H7 (cell line): ENCODE data around the gene PI4K2A. TPM values are rescaled to one million over a fixed set of nuclear protein-coding genes. Genes with fewer than 3 reads are reported as not detected.
"Not testable (repeated sequence)": the region's sequence is repeated elsewhere in the genome, so short reads cannot be mapped to it uniquely, and the experiment has no call there.

Experiments
- DNase-seq: peaks from one replicate; pipeline ENCODE4 v3.0.0; 2012
- H3K27me3 ChIP-seq: 2 replicates; pipeline ENCODE4 v1.6.0; 2011; ENCODE audit warnings: mild to moderate bottlenecking, low read length; ENCODE audit not compliant: control insufficient read depth, insufficient read depth
- H3K36me3 ChIP-seq: replicated peaks from 2 replicates; pipeline ENCODE4 v1.5.1; 2011; ENCODE audit warnings: low read length; ENCODE audit not compliant: control insufficient read depth, insufficient read depth
- H3K4me3 ChIP-seq: 2 replicates; pipeline ENCODE4 v1.5.1; 2011; ENCODE audit warnings: low read depth, mild to moderate bottlenecking, control low read depth, low read length, moderate library complexity; ENCODE audit not compliant: insufficient read depth
- total RNA-seq: library from RNA; depleted of rRNA; stranded (reverse); fragments of >200 nt; shearing (Covaris generic); gene quantifications from 2 replicates; pipeline ENCODE4 v1.2.3, GENCODE V29; 2014

PI4K2A gene
- total RNA-seq, 1 experiment from 2014 or later = 19.6 TPM

DNA sequence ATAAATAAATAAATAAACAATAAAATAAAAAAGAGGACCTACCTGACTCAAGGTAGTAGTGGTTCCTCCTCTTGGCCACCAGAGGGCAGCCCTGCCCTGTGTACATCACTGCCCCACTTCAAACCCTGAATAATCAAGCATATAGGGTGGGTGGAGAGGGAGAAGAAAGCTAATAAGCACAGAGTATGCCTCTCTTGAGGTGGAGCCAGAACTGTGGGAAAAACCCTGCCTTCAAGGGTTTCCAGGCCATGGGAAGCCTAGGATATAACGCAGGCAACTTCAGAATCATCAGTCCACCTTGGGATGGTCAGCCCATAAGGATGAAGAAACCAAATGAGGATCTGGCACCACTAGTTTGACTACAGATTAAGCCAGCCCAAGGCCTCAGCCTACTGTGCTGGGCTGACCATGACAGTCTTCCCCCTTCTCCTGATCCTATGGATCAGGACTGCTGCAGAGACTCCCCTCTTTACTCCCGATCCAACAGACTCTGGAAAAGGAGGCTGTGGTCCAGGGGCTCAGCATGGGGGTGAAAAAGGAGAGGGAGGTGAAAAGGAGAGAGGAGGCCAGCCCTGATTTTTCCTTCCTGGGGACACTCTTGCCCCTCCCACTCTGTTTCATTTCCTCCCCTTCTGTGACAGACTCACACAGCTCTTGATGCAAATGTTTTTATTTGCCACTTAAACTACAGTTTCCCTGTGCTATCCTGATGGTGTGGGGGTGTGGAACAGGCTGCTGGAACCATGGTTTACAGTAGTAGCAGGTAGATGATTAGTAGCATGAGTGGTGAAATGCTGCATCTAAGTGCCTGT is 36.5 kb downstream of the PI4K2A start:
- DNase-seq = peak; percentile 90
- peaks cover 17% of the 10 kb centered on the region for H3K36me3 ChIP-seq
- no peaks in the 10 kb centered on the region for H3K27me3 ChIP-seq
- no peak overlapping the region for H3K4me3 ChIP-seq

DNA sequence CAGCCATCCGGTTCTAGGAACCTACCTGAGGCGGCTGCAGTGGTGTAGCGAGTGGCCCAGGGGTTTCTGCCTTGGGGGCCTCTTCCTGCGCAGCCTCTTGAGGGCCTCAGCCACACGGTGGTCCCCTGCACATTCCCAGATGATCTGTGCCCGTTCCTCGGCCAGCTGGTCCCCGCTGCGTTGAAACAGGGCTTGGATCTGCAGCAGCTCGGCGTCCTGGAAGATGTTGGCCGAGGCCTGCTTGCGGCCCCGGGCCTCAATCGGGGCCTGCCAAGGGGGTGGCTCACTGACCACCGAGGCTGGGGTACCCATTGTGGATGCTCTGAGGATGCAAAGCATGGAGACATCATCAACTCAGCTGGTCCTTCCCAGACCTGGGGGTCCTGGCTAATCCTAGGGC is 39.1 kb downstream of the PI4K2A start:
- DNase-seq = no peak
- Histone ChIP-seq H3K36me3 (peaks cover 6% of the 10 kb centered on the region), H3K4me3 (no peak overlapping the region), H3K27me3 (no peaks in the 10 kb centered on the region)

DNA sequence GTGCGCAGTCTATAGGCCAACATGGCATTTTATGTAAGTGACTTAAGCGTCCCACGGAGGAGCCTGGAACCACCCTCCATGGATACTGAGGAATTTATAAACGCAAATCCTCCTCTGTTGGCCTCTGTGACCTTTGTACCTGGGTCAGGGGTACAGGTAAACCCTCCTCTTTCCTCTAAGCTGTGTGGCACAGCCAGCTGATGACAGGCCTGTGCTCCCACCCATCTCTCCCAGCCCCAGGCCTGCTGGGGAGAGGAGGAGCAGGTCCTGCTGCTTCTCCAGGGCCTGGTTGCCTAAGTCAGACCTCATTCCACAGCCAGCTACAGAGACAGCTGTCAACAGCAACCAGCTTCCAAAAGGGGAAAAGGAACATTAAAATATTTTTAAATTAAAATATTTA is 41.6 kb downstream of the PI4K2A start:
- Histone ChIP-seq H3K27me3 (no peaks in the 10 kb centered on the region), H3K4me3 (no peak overlapping the region), H3K36me3 (no peaks in the 10 kb centered on the region; the same call in 1 of the 2 replicates)
- DNase-seq = peak; percentile 32

DNA sequence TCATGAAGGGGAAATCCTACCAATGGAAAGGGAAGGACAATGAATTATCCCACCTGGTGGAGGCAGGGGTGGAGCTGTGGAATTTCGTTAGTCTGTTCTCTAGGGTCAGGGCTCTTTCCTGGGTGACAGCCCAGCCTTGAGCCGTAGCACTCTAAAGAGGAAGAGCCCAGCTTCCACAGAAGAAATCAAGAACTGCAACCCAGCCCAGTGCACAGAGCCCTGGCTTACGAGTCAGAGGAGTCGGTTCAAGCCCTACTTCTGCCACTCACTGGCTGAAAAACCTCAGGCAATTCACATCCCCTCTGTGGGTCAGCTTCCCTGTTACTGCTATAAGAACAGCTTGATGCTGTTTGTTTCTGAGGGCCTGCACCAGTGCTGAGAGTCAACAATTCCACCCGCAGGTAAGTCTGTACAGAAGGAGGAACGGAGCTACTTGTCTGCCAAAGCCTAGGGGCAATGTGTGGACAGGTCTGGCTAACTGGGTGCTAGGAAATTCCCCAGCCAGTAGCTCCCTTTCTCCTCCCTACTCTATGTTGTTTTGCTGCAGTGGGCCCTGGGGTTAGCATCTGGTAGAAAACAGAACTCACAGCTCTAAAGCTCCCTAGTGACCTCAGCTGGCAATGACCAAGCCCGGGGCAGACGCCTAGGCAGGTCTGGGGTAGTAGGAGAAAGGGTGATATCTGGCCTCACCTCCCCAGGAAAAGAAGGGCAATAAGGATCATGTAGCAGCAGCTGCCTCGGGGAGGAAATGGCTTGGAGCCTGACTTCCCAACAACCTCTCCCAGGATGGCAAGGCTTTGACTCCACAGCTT is 43.3 kb downstream of the PI4K2A start:
- Histone ChIP-seq H3K36me3 (no peaks in the 10 kb centered on the region), H3K27me3 (no peaks in the 10 kb centered on the region; the same call in 1 of the 2 replicates), H3K4me3 (no peak overlapping the region)
- peak; percentile 53 for DNase-seq

DNA sequence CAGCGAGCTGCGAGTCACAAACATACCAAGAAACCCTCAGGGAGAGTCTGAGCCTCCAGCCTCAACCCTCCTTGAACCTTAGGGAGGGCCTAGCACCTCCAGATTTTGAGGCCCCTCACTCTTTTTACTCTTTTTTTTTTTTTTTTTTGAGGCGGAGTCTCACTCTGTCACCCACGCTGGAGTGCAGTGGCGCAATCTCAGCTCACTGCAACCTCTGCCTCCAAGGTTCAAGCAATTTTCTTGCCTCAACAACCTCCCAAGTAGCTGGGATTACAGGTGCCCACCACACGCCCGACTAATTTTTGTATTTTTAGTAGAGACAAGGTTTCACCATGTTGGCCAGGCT is 43.9 kb downstream of the PI4K2A start:
- DNase-seq, H3K36me3 ChIP-seq, H3K27me3 ChIP-seq, H3K4me3 ChIP-seq: not testable (repeated sequence)

DNA sequence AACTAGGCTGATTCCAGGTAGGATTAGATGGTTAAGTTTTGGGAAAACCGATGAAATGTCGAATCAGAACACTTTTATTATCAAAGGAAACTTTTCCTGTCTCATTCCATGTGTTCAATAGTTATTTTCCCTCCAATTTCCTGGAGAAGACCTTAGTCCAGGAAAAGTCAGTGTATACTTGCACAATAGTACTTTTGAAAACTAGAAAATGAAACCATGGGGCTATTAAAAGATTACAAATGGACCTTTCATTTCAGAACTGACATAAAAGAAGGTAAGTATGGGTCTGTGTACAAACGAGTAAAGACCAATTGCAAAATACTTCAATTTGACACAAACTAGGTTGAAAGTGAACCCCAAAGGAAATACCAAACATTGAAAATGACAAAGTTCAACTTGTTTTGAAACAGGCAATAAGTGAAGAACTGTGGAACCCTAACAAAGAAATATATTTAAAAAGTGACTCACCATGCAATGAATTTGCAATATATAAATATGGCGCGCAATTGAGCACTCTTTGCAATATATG is 44.5 kb downstream of the PI4K2A start:
- H3K4me3 ChIP-seq = no peak overlapping the region

DNA sequence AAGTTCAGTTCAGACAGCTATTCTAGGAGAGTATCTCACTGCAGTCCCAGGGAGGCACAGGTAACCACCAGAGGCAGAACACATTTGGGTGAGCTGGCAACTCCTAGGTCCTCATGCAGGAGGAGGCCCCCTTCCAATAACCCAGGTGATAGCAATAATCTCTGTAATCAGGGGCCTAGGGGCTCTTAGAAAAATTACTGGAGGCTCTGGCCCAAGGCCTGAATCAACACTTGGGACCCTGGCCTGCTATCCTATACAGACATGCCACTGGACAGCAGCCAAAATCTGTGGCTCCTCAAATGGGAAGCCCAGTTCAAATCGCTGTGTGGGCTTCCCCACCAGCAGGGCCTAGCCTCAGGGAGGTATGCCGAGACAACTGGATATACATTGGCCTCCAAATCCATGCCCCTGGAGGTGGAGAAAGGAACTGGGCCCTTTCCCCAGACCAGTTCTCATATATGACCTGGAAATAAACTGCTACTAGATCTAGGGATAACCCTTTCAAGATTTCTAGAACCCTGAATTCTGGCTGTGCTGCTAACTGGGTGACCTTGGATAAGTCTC is 45.0 kb downstream of the PI4K2A start:
- no peak overlapping the region for H3K4me3 ChIP-seq
- H3K36me3 ChIP-seq = no peaks in the 10 kb centered on the region
- DNase-seq = peak; percentile 73
- H3K27me3 ChIP-seq = no peaks in the 10 kb centered on the region; the same call in 1 of the 2 replicates

More for the DNA sequence above, 44.5 kb downstream of the PI4K2A start:
- Histone ChIP-seq H3K36me3 (no peaks in the 10 kb centered on the region), H3K27me3 (no peaks in the 10 kb centered on the region; the same call in 1 of the 2 replicates)
- DNase-seq = no peak

DNA sequence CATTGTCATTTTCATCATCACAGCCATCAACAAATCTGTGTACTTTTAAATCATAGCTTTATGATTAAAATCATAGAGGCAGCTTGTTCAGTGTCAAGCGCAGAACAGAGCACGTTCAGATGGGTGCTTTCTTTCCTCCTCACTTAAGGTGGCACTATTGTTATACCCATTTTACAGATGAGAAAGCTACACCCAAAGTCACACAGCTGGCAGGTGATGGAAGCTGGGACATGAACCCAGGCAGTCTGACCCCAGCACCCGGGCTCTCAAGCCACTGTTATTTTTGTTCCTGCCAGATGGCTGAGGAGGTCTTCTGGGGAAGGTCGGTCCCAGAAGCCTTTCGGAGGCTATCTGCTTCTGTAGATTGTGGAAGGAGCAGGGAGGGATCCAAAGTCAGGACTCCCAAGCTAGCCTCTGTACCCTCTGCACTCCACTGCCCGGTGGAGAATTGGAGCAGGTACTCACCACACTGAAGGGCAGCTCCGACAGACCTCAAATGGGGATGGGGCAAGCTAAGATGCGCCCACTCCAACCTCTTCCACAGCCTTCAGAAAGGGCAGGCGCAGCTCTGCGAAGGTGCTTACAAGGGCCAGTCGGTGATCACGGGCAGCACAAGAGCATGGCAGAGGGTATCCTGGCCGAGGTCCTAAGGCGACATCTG is 46.0 kb downstream of the PI4K2A start:
- Histone ChIP-seq H3K4me3 (peak overlapping the region; percentile 90), H3K27me3 (no peaks in the 10 kb centered on the region; the same call in 1 of the 2 replicates), H3K36me3 (no peaks in the 10 kb centered on the region)
- DNase-seq = peak; percentile 32

DNA sequence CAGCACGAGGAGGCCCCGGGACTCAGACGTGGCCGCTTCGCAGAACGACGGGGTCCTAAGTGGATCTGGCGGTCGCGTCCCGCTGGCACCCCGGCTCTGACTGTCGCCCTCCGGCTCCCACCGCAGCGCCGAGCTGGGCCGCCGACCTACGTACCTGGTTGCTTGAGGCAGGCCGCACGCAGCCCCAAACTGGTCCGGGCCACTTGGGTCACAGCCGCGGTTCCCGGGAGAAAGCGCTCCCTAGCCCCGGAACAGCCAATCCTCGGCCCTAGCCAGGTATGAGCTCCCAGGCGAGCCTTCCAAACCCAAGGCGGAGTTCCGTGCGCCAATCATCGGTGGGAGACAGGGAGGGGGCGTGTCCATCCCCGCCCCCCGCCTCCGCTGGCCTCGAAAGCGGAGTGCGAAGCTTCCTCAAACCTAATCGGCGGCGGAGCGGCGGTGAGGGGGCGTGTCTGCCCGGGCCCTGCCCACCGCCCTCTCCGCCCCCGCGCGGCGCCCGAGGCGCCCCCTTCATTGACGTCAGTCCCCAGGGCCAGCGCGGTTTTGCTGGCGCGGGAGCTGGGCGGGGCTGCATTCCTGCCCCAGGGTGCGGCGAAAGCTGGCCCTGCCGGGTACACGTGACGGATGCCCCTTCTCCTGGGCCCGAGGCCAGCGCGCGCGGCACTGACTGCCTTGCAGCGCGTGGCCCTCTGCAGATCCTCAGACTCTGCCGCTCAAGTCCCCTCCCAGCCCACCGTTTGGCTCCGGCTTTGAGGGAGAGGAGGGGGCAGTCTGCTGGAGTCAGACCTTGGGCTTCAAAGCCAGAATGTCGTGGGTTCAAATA is 46.7 kb downstream of the PI4K2A start, which contains the start of gene AVPI1:
Gene AVPI1, minus strand, starts transcription at position 280 of the 823 bp plus-strand sequence. CDS start 7,336 bp downstream, outside the sequence.
- H3K4me3 ChIP-seq = peak within 1 kb of the TSS; percentile 90
- no peaks in the 10 kb centered on the region for H3K36me3 ChIP-seq
- H3K27me3 ChIP-seq = no peaks in the 10 kb centered on the region; the same call in 1 of the 2 replicates
- peak; percentile 99 for DNase-seq

DNA sequence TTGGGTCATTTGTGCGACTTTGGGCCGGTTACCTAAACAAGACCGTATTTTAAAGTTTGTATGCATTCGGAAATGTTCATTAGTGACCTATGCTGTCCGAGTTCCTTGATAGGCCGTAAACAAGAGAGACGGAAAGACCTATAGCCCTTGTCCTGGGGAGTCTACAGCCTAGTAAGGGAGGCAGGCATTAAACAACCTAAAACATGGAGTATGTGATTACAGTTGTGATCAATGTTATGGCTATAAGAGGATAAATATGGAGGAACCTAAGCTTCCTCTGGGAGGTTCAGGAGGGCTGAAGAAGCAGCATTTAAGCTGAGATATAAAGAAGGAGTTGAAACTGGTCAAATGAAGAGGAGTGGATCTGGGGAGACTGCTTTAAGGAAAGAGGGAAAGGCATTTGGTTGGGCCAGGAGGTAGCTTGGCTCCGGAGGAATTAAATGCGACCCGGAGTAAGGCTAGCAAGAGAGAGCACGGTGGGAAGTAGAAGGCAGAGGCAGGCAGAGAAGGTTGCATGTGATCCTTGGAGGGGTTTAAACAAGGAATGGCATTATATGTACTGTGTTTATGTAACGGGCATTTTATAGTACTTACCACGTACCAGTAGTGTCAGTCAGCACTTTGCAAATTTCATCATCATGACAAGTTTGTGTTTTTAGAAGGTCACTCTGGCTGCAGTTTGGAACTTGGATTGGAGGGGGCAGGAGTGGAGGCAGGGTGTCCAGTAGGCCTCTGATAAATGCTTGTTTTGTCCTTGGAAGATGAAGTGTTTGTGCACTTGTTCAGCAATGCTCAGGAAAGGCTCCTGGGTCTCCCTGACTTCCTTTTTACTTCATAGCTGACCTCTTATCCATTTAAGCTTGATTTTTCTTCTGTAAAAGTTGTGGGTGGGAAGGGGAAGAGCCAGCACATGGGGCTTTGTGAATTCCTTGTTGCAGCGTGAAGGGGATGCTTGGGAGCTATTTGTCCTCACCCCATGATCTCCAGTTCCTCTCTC is 47.6 kb downstream of the PI4K2A start:
- Histone ChIP-seq H3K4me3 (peak overlapping the region; percentile 50), H3K27me3 (no peaks in the 10 kb centered on the region; the same call in 1 of the 2 replicates), H3K36me3 (no peaks in the 10 kb centered on the region)
- DNase-seq = no peak

DNA sequence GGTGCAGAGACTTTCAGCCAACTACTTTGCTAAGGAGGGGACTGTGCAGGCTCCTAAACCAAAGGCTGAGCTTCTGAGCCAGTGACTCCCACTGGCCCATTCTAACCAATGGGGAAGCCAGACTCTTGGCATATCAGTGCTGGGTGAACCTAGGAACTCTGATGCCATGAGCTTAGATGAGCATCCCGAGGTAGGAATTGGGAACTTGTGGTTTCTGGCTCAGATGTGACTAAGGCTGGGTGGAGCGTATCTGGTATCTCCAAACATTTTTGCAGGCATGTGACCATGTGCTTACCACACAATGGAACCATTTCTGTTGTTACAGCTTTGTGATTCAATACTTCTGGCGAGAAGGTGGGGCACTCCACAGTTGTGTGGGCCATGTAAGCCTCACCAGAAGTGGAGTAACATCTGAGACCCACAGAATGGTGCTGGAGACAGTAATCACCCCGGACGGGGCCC is 49.1 kb downstream of the PI4K2A start:
- no peaks in the 10 kb centered on the region; the same call in 1 of the 2 replicates for H3K27me3 ChIP-seq
- H3K36me3 ChIP-seq = no peaks in the 10 kb centered on the region
- DNase-seq = no peak
- no peak overlapping the region for H3K4me3 ChIP-seq

DNA sequence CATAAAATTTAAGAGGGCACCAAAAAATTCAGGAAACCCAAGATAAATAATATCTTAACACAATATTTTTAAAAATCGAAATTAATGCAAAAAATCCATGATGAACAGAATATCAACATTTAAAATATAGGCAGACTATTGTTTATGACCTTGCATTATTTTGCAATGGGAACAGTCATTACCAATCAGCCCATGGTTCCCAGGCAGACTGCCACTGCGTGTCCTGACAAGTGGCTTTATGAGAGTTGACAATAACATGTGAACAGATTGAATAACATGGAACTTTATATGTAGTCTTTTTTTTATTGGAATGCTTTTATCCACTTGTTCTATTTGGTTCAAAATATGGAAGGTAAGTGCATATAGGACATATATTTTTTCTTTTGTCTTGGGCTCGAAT is 49.7 kb downstream of the PI4K2A start:
- H3K4me3 ChIP-seq = no peak overlapping the region
- H3K36me3 ChIP-seq = no peaks in the 10 kb centered on the region
- H3K27me3 ChIP-seq = no peaks in the 10 kb centered on the region; the same call in 1 of the 2 replicates
- DNase-seq = no peak
